Measurements from ENCODE around the gene MAGEF1. TPM values are rescaled to one million over a fixed set of nuclear protein-coding genes. Genes with fewer than 3 reads are reported as not detected.

Gene MAGEF1
- total RNA-seq, 2 donors from 2014 or later, result 61.3 to 86.5 TPM

DNA sequence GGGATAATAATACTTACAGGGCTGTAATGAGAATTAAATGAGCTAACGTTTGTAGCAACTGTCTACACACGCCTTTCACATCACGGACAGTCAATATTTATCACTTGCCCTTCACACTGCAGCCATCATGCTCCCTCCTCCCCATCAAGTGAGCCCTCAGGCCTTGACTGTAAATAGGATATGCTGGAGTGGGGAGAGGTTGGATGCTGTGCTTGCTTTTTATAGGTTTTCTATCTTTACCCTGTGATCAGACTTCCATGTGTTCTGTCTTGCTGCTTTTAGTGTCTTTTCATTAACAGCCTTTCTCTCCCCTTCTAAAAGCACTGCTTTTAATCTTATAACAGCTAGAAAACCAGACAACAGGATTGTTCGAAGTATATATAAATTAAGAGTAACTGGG, 12.8 kb upstream of the MAGEF1 start:
- no peak overlapping the region for H3K4me3 Mint-ChIP-seq
- no peaks in the 10 kb centered on the region for H3K4me1 ChIP-seq (ENCODE audit: control insufficient read depth, insufficient read depth, low read length)
- no peak for TF ChIP-seq CTCF (conservative IDR thresholded peaks at IDR 0.05)
- H3K36me3 Mint-ChIP-seq (ENCODE audit: low read depth), result no peaks in the 10 kb centered on the region
- H3K9me3 Mint-ChIP-seq, result no peaks in the 10 kb centered on the region
- peaks cover 11% of the 10 kb centered on the region for H3K4me1 Mint-ChIP-seq
- no peaks in the 10 kb centered on the region for H3K9me3 ChIP-seq (ENCODE audit: control insufficient read depth, low read length)
- no peaks in the 10 kb centered on the region for H3K27me3 Mint-ChIP-seq (ENCODE audit: insufficient read depth)
- DNase-seq, result no peak
- no peak overlapping the region for H3K27ac Mint-ChIP-seq
- no peaks in the 10 kb centered on the region for H3K27me3 ChIP-seq (ENCODE audit: control insufficient read depth, insufficient read depth, low read length, poor library complexity, severe bottlenecking)
- 99% methylated on average over 4 of the region's 4 CpGs; no CpG with 5 or more reads in 1 of the 2 experiments for WGBS, 2 experiments (ENCODE audit: insufficient coverage in 1 of 2, insufficient read length in 1 of 2)
- no peaks in the 10 kb centered on the region for H3K36me3 ChIP-seq (ENCODE audit: control insufficient read depth, insufficient read depth, low read length)
- H3K27ac ChIP-seq (ENCODE audit: low read depth, low read length), result no peak overlapping the region
- no peak overlapping the region for H3K4me3 ChIP-seq (ENCODE audit: low read length)
- no peak overlapping the region for H3K9ac ChIP-seq (ENCODE audit: extremely low read depth, low read length, poor library complexity, severe bottlenecking)

- 91 to 100% methylated on average over 2 to 4 of the region's 4 CpGs for WGBS, 2 experiments (ENCODE audit: insufficient coverage in 1 of 2, insufficient read length in 1 of 2)
- H3K9me3 Mint-ChIP-seq, result no peaks in the 10 kb centered on the region
- no peaks in the 10 kb centered on the region for H3K27me3 Mint-ChIP-seq (ENCODE audit: insufficient read depth)
- no peak for TF ChIP-seq CTCF (conservative IDR thresholded peaks at IDR 0.05)
- H3K4me3 Mint-ChIP-seq, result no peak overlapping the region
- no peak overlapping the region for H3K27ac ChIP-seq (ENCODE audit: low read depth, low read length)
- no peaks in the 10 kb centered on the region for H3K27me3 ChIP-seq (ENCODE audit: control insufficient read depth, insufficient read depth, low read length, poor library complexity, severe bottlenecking)
- H3K36me3 ChIP-seq (ENCODE audit: control insufficient read depth, insufficient read depth, low read length), result no peaks in the 10 kb centered on the region
- peaks cover 19% of the 10 kb centered on the region for H3K4me1 ChIP-seq (ENCODE audit: control insufficient read depth, insufficient read depth, low read length)
- DNase-seq, result no peak
- H3K36me3 Mint-ChIP-seq (ENCODE audit: low read depth), result no peaks in the 10 kb centered on the region
- H3K9ac ChIP-seq (ENCODE audit: extremely low read depth, low read length, poor library complexity, severe bottlenecking), result no peak overlapping the region
- H3K9me3 ChIP-seq (ENCODE audit: control insufficient read depth, low read length), result no peaks in the 10 kb centered on the region
- H3K27ac Mint-ChIP-seq, result no peak overlapping the region
- no peak overlapping the region for H3K4me3 ChIP-seq (ENCODE audit: low read length)
- peaks cover 23% of the 10 kb centered on the region for H3K4me1 Mint-ChIP-seq
Measured at GRCh38 chr3:184719709-184720108, 7.8 kb upstream of the MAGEF1 start.

GRCh38 chr3:184718431-184718830, 6.6 kb upstream of the MAGEF1 start:
- H3K4me3 Mint-ChIP-seq, result no peak overlapping the region
- no peaks in the 10 kb centered on the region for H3K27me3 ChIP-seq (ENCODE audit: control insufficient read depth, insufficient read depth, low read length, poor library complexity, severe bottlenecking)
- no peaks in the 10 kb centered on the region for H3K9me3 Mint-ChIP-seq
- no peak overlapping the region for H3K27ac ChIP-seq (ENCODE audit: low read depth, low read length)
- no peak for DNase-seq
- peak; percentile 45 for TF ChIP-seq CTCF (conservative IDR thresholded peaks at IDR 0.05)
- H3K9me3 ChIP-seq (ENCODE audit: control insufficient read depth, low read length), result no peaks in the 10 kb centered on the region
- H3K4me1 ChIP-seq (ENCODE audit: control insufficient read depth, insufficient read depth, low read length), result peaks cover 19% of the 10 kb centered on the region
- H3K36me3 Mint-ChIP-seq (ENCODE audit: low read depth), result no peaks in the 10 kb centered on the region
- no peak overlapping the region for H3K4me3 ChIP-seq (ENCODE audit: low read length)
- H3K27me3 Mint-ChIP-seq (ENCODE audit: insufficient read depth), result no peaks in the 10 kb centered on the region
- no peak overlapping the region for H3K9ac ChIP-seq (ENCODE audit: extremely low read depth, low read length, poor library complexity, severe bottlenecking)
- no peak overlapping the region for H3K27ac Mint-ChIP-seq
- no peaks in the 10 kb centered on the region for H3K36me3 ChIP-seq (ENCODE audit: control insufficient read depth, insufficient read depth, low read length)
- H3K4me1 Mint-ChIP-seq, result peaks cover 23% of the 10 kb centered on the region
- 80 to 88% methylated on average over 2 to 3 of the region's 3 CpGs for WGBS, 2 experiments (ENCODE audit: insufficient coverage in 1 of 2, insufficient read length in 1 of 2)
